PC-9 (cell line): ENCODE data around the gene BHLHE41. TPM values are rescaled to one million over a fixed set of nuclear protein-coding genes. Genes with fewer than 3 reads are reported as not detected.

Experiments
- BruUV-seq: library from RNA; stranded (reverse); fragments of 400-500 nt; replicated peaks from 2 replicates; lab custom pipeline; 2021; lab: Mats Ljungman, UMichigan
- CTCF ChIA-PET: fragments of 300-600 bp; sonication (Branson Sonifier 250); formaldehyde crosslinking; loops from one replicate; lab custom pipeline; 2022; ENCODE audit warnings: antibody characterized with exemption; lab: Charles Lee
- POLR2A ChIA-PET: fragments of 300-600 bp; sonication (Branson Sonifier 250); formaldehyde crosslinking; loops from one replicate; lab custom pipeline; 2022; ENCODE audit warnings: antibody characterized with exemption; ENCODE audit not compliant: unreplicated experiment; lab: Charles Lee
- DNase-seq, 2 experiments: peaks; one replicate each; pipeline versions ENCODE4 v3.0.0 to v3.0.0-alpha.2; 2015 to 2022; ENCODE audit warnings: mixed read lengths in 1 of 2
- H2AFZ ChIP-seq: fragments of 200-600 bp; sonication (generic); 2 replicates; pipeline ENCODE4 v1.8.1; 2017; ENCODE audit warnings: antibody characterized with exemption
- H3F3A ChIP-seq: fragments of 200-600 bp; sonication (generic); 2 replicates; pipeline ENCODE4 v1.8.1; 2017; ENCODE audit warnings: antibody characterized with exemption, mild to moderate bottlenecking, low read depth; ENCODE audit not compliant: insufficient read depth
- H3K27ac ChIP-seq: fragments of 200-600 bp; sonication (generic); 2 replicates; pipeline ENCODE4 v1.6.1; 2016; ENCODE audit warnings: mixed run types
- H3K27me3 ChIP-seq: fragments of 200-600 bp; sonication (generic); 2 replicates; pipeline ENCODE4 v1.6.1; 2016; ENCODE audit warnings: low read depth, mixed run types; ENCODE audit not compliant: insufficient read depth
- H3K36me3 ChIP-seq: fragments of 200-600 bp; sonication (generic); 2 replicates; pipeline ENCODE4 v1.6.1; 2016; ENCODE audit warnings: low read depth, mixed run types
- H3K4me1 ChIP-seq: fragments of 200-600 bp; sonication (generic); replicated peaks from 2 replicates; pipeline ENCODE4 v1.6.1; 2016; ENCODE audit warnings: mixed run types; ENCODE audit not compliant: insufficient read depth
- H3K4me2 ChIP-seq: fragments of 200-600 bp; sonication (generic); 2 replicates; pipeline ENCODE4 v1.6.1; 2017; ENCODE audit warnings: mixed run types
- H3K4me3 ChIP-seq: fragments of 200-600 bp; sonication (generic); 2 replicates; pipeline ENCODE4 v1.6.1; 2016; ENCODE audit warnings: mixed run types
- H3K79me2 ChIP-seq: fragments of 200-600 bp; sonication (generic); 2 replicates; pipeline ENCODE4 v1.6.1; 2017; ENCODE audit warnings: low read depth, mixed run types
- H3K9me2 ChIP-seq: fragments of 200-600 bp; sonication (generic); 2 replicates; pipeline ENCODE4 v1.8.1; 2017; ENCODE audit warnings: mild to moderate bottlenecking; ENCODE audit not compliant: insufficient read depth
- H3K9me3 ChIP-seq: fragments of 200-600 bp; sonication (generic); 2 replicates; pipeline ENCODE4 v1.8.1; 2016; ENCODE audit warnings: low read depth; ENCODE audit not compliant: insufficient read depth
- H4K20me1 ChIP-seq: fragments of 200-600 bp; sonication (generic); 2 replicates; pipeline ENCODE4 v1.8.1; 2017; ENCODE audit not compliant: insufficient read depth
- CTCF ChIP-seq: fragments of 200-600 bp; sonication (generic); conservative IDR thresholded peaks from 2 replicates; pipeline ENCODE4 v1.6.1; 2017; ENCODE audit warnings: mixed run types, antibody characterized with exemption, mild to moderate bottlenecking, moderate library complexity
- EZH2 ChIP-seq: fragments of 200-600 bp; sonication (generic); IDR thresholded peaks from 2 replicates; pipeline ENCODE4 v1.8.0; 2017; ENCODE audit warnings: antibody characterized with exemption, low read depth
- intact Hi-C: fragments of 100-400 bp; cut with micrococcal nuclease; formaldehyde crosslinking; loops from one replicate; pipeline ENCODE4 v1.10.0; 2022; ENCODE audit not compliant: unreplicated experiment
- total RNA-seq: library from RNA; stranded (reverse); gene quantifications from 2 replicates; pipeline ENCODE4 v1.2.3, GENCODE V29; 2021

BHLHE41 gene
- total RNA-seq, 1 experiment from 2014 or later: 57.1 TPM

GRCh38 chr12:26162905-26163304 is 38.1 kb upstream of the BHLHE41 start:
- POLR2A ChIA-PET: no interaction called here

GRCh38 chr12:26162174-26162573 is 37.3 kb upstream of the BHLHE41 start:
- no peaks in the 10 kb centered on the region for H3K9me3 ChIP-seq
- no TSS peak for BruUV-seq
- H3K4me2 ChIP-seq: no peak overlapping the region
- H3K27me3 ChIP-seq: no peaks in the 10 kb centered on the region
- H3K9me2 ChIP-seq: no peaks in the 10 kb centered on the region
- H3K36me3 ChIP-seq: no peaks in the 10 kb centered on the region
- no peak for TF ChIP-seq EZH2
- no peak for TF ChIP-seq CTCF
- H2AFZ ChIP-seq: no peak overlapping the region
- no peak for DNase-seq
- ChIA-PET POLR2A (no interaction called here), CTCF (interaction anchor here (0.6 kb wide), 1 partner anchor 15 kb away, joined by 7 read pairs; no protein-coding TSS in a partner anchor)
- intact Hi-C loops: no loop called here
- H3K79me2 ChIP-seq: no peaks in the 10 kb centered on the region
- no peaks in the 10 kb centered on the region for H3K4me1 ChIP-seq
- H4K20me1 ChIP-seq: no peaks in the 10 kb centered on the region
- no peak overlapping the region for H3K27ac ChIP-seq
- H3K4me3 ChIP-seq: no peak overlapping the region
- no peaks in the 10 kb centered on the region for H3F3A ChIP-seq

More at GRCh38 chr12:26162905-26163304, 38.1 kb upstream of the BHLHE41 start:
- no peaks in the 10 kb centered on the region for H3K27me3 ChIP-seq
- intact Hi-C loops: no loop called here
- CTCF ChIA-PET: no interaction called here
- H3K36me3 ChIP-seq: no peaks in the 10 kb centered on the region
- no peak overlapping the region for H3K4me3 ChIP-seq
- H4K20me1 ChIP-seq: no peaks in the 10 kb centered on the region
- H2AFZ ChIP-seq: no peak overlapping the region
- no TSS peak for BruUV-seq
- no peaks in the 10 kb centered on the region for H3K4me1 ChIP-seq
- H3F3A ChIP-seq: no peaks in the 10 kb centered on the region
- DNase-seq: no peak
- TF ChIP-seq CTCF: no peak
- TF ChIP-seq EZH2: no peak
- no peaks in the 10 kb centered on the region for H3K9me3 ChIP-seq
- no peaks in the 10 kb centered on the region for H3K9me2 ChIP-seq
- no peak overlapping the region for H3K27ac ChIP-seq
- no peak overlapping the region for H3K4me2 ChIP-seq
- no peaks in the 10 kb centered on the region for H3K79me2 ChIP-seq

- Histone ChIP-seq H3K9me2 (no peaks in the 10 kb centered on the region), H3F3A (peaks cover 9% of the 10 kb centered on the region; the same call in 1 of the 2 replicates), H3K79me2 (no peaks in the 10 kb centered on the region), H3K4me3 (no peak overlapping the region), H2AFZ (no peak overlapping the region), H3K27me3 (no peaks in the 10 kb centered on the region), H3K27ac (no peak overlapping the region), H3K4me1 (peaks cover 18% of the 10 kb centered on the region), H3K36me3 (no peaks in the 10 kb centered on the region), H4K20me1 (no peaks in the 10 kb centered on the region), H3K4me2 (no peak overlapping the region), H3K9me3 (no peaks in the 10 kb centered on the region)
- BruUV-seq: no TSS peak
- ChIA-PET POLR2A (interaction anchor here (0.5 to 0.7 kb wide), 3 partner anchors 46 to 321 kb away, joined by 5 to 12 read pairs (median 9); no protein-coding TSS in a partner anchor), CTCF (interaction anchor here (0.5 kb wide), 1 partner anchor 33 kb away, joined by 4 read pairs; the partner anchor contains the start of gene BHLHE41)
- no peak for TF ChIP-seq EZH2
- no peak for TF ChIP-seq CTCF
- DNase-seq: peak; percentile 40 to 60
- intact Hi-C loops: no loop called here
Measured at GRCh38 chr12:26158078-26158764, 33.4 kb upstream of the BHLHE41 start.
